ENCODE data around the gene HAUS6. TPM values are rescaled to one million over a fixed set of nuclear protein-coding genes. Genes with fewer than 3 reads are reported as not detected.
"Not testable (repeated sequence)": the region's sequence is repeated elsewhere in the genome, so short reads cannot be mapped to it uniquely, and the experiment has no call there.

The HAUS6 gene
- total and polyA plus RNA-seq, 2 experiments from 2014 or later: 32.7 to 48.7 TPM

GRCh38 chr9:19101203-19101602 is 1.5 kb downstream of the HAUS6 start (continued):
- TF ChIP-seq, protein P1, sequence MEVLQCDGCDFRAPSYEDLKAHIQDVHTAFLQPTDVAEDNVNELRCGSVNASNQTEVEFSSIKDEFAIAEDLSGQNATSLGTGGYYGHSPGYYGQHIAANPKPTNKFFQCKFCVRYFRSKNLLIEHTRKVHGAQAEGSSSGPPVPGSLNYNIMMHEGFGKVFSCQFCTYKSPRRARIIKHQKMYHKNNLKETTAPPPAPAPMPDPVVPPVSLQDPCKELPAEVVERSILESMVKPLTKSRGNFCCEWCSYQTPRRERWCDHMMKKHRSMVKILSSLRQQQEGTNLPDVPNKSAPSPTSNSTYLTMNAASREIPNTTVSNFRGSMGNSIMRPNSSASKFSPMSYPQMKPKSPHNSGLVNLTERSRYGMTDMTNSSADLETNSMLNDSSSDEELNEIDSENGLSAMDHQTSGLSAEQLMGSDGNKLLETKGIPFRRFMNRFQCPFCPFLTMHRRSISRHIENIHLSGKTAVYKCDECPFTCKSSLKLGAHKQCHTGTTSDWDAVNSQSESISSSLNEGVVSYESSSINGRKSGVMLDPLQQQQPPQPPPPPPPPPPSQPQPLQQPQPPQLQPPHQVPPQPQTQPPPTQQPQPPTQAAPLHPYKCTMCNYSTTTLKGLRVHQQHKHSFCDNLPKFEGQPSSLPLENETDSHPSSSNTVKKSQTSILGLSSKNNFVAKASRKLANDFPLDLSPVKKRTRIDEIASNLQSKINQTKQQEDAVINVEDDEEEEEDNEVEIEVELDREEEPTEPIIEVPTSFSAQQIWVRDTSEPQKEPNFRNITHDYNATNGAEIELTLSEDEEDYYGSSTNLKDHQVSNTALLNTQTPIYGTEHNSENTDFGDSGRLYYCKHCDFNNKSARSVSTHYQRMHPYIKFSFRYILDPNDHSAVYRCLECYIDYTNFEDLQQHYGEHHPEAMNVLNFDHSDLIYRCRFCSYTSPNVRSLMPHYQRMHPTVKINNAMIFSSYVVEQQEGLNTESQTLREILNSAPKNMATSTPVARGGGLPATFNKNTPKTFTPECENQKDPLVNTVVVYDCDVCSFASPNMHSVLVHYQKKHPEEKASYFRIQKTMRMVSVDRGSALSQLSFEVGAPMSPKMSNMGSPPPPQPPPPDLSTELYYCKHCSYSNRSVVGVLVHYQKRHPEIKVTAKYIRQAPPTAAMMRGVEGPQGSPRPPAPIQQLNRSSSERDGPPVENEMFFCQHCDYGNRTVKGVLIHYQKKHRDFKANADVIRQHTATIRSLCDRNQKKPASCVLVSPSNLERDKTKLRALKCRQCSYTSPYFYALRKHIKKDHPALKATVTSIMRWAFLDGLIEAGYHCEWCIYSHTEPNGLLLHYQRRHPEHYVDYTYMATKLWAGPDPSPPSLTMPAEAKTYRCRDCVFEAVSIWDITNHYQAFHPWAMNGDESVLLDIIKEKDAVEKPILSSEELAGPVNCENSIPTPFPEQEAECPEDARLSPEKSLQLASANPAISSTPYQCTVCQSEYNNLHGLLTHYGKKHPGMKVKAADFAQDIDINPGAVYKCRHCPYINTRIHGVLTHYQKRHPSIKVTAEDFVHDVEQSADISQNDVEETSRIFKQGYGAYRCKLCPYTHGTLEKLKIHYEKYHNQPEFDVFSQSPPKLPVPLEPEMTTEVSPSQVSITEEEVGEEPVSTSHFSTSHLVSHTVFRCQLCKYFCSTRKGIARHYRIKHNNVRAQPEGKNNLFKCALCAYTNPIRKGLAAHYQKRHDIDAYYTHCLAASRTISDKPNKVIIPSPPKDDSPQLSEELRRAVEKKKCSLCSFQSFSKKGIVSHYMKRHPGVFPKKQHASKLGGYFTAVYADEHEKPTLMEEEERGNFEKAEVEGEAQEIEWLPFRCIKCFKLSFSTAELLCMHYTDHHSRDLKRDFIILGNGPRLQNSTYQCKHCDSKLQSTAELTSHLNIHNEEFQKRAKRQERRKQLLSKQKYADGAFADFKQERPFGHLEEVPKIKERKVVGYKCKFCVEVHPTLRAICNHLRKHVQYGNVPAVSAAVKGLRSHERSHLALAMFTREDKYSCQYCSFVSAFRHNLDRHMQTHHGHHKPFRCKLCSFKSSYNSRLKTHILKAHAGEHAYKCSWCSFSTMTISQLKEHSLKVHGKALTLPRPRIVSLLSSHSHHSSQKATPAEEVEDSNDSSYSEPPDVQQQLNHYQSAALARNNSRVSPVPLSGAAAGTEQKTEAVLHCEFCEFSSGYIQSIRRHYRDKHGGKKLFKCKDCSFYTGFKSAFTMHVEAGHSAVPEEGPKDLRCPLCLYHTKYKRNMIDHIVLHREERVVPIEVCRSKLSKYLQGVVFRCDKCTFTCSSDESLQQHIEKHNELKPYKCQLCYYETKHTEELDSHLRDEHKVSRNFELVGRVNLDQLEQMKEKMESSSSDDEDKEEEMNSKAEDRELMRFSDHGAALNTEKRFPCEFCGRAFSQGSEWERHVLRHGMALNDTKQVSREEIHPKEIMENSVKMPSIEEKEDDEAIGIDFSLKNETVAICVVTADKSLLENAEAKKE (CRISPR knock-in tag; IDR thresholded peaks at IDR 0.05): no peak
- TF ChIP-seq NANOG (IDR thresholded peaks at IDR 0.05; ENCODE audit: borderline replicate concordance) (no peak), ZNF114 (CRISPR knock-in tag; IDR thresholded peaks at IDR 0.05) (no peak)

DNA sequence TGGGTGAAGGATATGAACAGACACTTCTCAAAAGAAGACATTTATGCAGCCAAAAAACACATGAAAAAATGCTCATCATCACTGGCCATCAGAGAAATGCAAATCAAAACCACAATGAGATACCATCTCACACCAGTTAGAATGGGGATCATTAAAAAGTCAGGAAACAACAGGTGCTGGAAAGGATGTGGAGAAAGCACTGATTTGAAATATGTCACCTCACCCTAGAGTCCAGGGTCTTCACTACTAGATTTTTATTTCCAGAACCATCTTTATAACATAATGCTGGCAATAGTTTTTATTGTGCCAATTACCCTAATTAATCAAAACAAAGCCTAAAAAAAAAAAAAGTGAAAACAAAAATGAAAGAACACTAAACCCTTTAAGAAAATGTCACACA is 5.3 kb downstream of the HAUS6 start:
- H4K20me1 ChIP-seq (replicated peaks; ENCODE audit: insufficient read depth): peaks cover 32% of the 10 kb centered on the region
- H3K27me3 ChIP-seq (ENCODE audit: insufficient read depth); H3F3A ChIP-seq (replicated peaks; ENCODE audit: low read depth); H3K4me2 ChIP-seq; H3K27ac Mint-ChIP-seq; H3K27ac ChIP-seq (ENCODE audit: low read depth); DNase-seq (ENCODE audit: low spot score); H3K9me3 Mint-ChIP-seq; H3K4me3 ChIP-seq; ATAC-seq; H3K9me2 ChIP-seq (ENCODE audit: insufficient read depth); H3K4me3 Mint-ChIP-seq; H3K27me3 Mint-ChIP-seq (ENCODE audit: insufficient read depth, low read depth, poor library complexity); H3K4me1 Mint-ChIP-seq; H2AFZ ChIP-seq: not testable (repeated sequence)
- peaks cover 80% of the 10 kb centered on the region for H3K79me2 ChIP-seq (replicated peaks; ENCODE audit: insufficient read depth)
- H3K4me1 ChIP-seq (ENCODE audit: insufficient read depth): peaks cover 12% of the 10 kb centered on the region
- H3K36me3 Mint-ChIP-seq (ENCODE audit: low read depth): peaks cover 47% of the 10 kb centered on the region; the same call in 2 of the 3 replicates
- H3K36me3 ChIP-seq (ENCODE audit: insufficient read depth): peaks cover 35% of the 10 kb centered on the region

Measured in GM23338 (cell line).